HG02678 (cell line): ENCODE results near the gene BCL2L1.
A peak's percentile ranks its signal among the peaks of the same experiment; 100 is the strongest.
"Not testable (repeated sequence)": the region's sequence is repeated elsewhere in the genome, so short reads cannot be mapped to it uniquely, and the experiment has no call there.

Experiments used
- ATAC-seq: cut with Tn5 transposase; IDR thresholded peaks from one replicate; pipeline ENCODE4 v1.9.1; 2021; ENCODE audit warnings: mild to moderate bottlenecking, moderate library complexity; ENCODE audit not compliant: unreplicated experiment

The BCL2L1 gene

GRCh38 chr20:31677553-31678260 lies 45.0 kb downstream of the BCL2L1 start:
- ATAC-seq = no peak

GRCh38 chr20:31676609-31676989 lies 46.1 kb downstream of the BCL2L1 start:
- ATAC-seq = no peak

GRCh38 chr20:31675828-31676608 lies 46.6 kb downstream of the BCL2L1 start:
- peak; percentile 67 for ATAC-seq

GRCh38 chr20:31674895-31675827 lies 47.5 kb downstream of the BCL2L1 start:
- peak; percentile 65 for ATAC-seq

- no peak for ATAC-seq
Observed at GRCh38 chr20:31673943-31674463, 48.7 kb downstream of the BCL2L1 start.

- ATAC-seq = no peak
Observed at GRCh38 chr20:31673435-31673834, 49.2 kb downstream of the BCL2L1 start.

GRCh38 chr20:31671324-31671723 lies 51.3 kb downstream of the BCL2L1 start:
- no peak for ATAC-seq

- no peak for ATAC-seq
Observed at GRCh38 chr20:31670371-31671228, 52.1 kb downstream of the BCL2L1 start.

GRCh38 chr20:31669876-31670275 lies 52.8 kb downstream of the BCL2L1 start:
- no peak for ATAC-seq

- ATAC-seq = not testable (repeated sequence)
Observed at GRCh38 chr20:31668944-31669343, 53.7 kb downstream of the BCL2L1 start.

GRCh38 chr20:31667315-31668285 lies 55.1 kb downstream of the BCL2L1 start:
- ATAC-seq = no peak

- ATAC-seq = no peak
Observed at GRCh38 chr20:31666258-31667042, 56.2 kb downstream of the BCL2L1 start.

GRCh38 chr20:31665753-31666152 lies 56.9 kb downstream of the BCL2L1 start:
- ATAC-seq = no peak

GRCh38 chr20:31664696-31665354 lies 57.8 kb downstream of the BCL2L1 start:
- ATAC-seq = no peak

- no peak for ATAC-seq
Observed at GRCh38 chr20:31663838-31664695, 58.6 kb downstream of the BCL2L1 start.

- ATAC-seq = no peak
Observed at GRCh38 chr20:31663524-31663837, 59.2 kb downstream of the BCL2L1 start.

- ATAC-seq = no peak
Observed at GRCh38 chr20:31662372-31662854, 60.3 kb downstream of the BCL2L1 start.
